SHP77 (cell line): ENCODE results near the gene CHN2.

Experiments used
- DNase-seq, 2 experiments: peaks; one replicate each; lab custom pipeline; 2025; lab: John Stamatoyannopoulos, UW

CHN2 gene

DNA sequence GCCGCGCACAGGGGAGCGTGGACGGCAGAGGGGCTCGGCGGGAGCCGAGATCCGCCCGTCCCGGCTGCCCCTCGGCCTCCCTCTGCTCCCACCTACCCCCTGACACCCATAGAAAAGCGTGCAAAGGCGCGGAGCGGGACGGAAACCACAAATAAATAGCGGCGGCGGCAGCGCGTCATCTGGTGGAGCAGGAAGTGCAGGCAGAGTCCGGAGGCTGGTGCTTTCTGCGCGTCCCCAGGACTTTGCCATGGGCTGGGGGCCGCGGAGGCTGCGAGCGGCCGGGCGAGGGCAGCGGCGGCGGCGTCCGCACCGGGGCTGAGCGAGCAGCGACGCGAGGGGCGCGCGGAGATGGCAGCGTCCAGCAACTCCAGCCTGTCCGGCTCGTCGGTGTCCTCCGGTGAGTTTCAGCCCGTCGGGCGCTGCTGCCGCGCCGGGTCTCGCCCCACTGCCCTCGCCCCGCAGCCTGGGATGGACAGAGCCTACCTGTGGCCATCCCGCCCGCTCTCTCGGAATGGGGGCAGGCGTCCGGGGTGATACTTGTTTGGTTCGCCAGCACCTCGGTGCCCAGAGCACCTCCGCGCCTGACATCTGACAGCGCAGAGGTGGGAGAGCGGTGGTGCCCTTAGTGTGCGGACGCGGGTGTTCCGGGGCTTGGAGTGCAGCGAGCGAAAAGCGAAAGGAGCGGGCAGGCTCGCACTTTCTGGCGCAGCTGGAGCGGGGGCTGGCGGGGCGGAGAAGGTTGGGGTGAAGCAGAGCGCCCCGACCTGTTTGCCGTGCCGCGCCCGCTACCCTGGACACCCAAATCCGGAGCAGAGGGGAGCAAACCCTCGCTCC, at the start of gene CHN2:
Gene CHN2, plus strand, starts transcription at position 182 of the 834 bp plus-strand sequence.
- DNase-seq: peak; percentile 73 to 84

DNA sequence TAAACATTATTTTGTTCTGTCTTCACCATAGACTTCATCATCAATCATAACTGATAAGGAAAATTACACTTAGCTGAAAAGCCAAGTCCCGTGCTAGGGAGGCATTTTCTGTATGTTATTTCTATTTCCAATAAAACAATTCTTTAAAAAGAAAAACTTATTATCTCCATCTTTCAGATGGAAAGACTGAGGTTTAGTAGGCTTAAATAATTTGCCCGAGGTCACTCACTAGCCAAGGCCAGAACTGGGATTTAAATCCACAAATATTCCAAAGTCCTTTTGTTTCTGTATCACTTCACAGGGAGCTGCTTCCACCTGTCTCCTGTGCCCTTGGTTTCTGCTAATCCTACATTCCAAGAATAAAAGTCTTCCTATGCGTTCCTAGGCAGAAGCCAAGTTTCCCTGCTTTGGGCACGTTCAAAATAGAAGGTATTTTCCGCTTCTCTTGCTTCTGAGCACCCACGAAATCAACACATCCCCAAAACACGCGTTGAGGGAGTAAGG, 49.0 kb upstream of the CHN2 start:
- no peak for DNase-seq

DNA sequence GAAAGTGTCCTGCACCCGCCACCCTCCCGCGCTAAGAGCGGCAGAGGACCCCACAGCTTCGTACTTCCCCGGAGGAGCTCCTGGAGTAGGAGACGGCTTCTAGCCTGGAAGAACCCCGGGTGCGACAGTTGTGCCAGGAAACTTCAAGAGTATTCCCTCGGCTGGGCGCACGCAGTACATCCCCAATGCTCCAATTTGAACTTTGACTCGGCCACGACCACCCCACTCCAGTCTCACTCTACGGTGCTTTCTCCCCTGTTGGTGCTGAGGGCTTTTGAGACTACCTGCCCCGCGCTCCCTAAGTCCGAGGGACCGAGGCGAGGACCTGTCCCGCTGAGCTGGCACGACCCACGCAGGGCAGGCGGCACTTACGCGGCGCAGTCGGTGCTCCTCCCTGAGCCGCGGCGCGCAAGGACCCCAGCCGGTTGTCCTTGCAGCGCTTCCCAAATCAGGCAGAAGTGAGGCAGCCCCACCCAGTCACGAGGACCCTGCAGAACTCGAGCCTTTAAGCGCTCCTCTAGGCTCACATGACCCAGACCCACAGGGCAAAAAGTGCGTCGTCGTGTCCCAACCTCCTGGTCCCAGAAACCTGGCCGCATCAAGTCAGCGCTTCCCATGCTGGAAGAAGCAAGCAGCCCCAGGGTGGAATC, 48.4 kb upstream of the CHN2 start, which contains the start of gene CPVL:
Gene CPVL, minus strand, starts transcription at position 481 of the 650 bp plus-strand sequence. CDS start 25,476 bp downstream, outside the sequence.
- DNase-seq: peak; percentile 49 to 64

DNA sequence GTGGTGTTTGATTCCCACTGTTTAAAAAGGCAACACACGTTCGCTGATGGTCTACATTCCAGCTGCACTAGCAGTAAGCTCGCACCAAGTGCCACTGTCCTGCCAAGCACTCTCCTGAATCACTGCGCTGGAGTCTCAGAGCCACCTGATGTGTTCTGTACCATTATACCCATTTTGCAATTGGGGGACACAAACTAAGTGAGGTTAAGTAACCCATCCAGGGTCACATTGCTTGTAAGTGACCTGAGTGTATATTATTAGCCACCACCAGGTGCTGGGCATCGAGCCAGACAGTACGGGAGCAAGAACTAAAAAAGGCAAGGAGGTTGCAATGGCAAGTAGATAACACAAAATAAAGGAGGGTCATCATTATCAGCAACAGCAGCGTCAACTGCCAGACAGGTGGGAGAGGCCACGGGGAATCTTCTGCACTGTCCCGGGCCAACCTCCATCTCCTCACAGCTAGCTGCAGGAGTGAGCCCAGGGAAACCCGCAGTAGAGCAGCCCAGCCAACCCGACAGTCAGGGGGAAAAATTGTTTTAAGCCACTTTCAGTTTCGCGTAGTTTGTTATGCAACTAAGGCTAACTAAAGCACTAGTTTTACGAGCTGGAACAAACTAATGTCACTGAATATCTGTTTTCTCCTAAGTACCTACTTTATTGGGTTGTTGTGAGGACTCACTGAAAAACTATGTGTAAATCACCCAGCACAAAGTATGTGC, 47.5 kb upstream of the CHN2 start:
- DNase-seq: peak; percentile 21 to 48

DNA sequence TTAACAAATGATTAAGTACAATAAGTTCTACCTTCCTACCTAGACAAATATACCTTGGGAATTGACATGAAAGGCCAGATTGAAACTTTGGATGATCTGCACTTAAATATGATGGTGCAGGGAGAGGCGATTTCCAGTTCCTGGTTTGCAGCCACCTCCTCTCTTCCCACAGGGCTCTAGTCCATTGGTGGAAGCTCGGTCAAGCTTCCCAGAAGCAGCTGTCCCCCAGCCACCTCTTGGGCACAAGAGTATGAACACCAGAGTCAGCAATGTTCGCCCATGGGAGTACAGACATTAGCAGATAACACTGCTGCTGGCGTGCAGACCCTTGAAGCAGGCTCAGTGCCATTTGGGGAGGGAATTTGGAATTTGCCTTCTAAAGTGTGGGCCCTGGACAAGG, 46.8 kb upstream of the CHN2 start:
- DNase-seq: no peak

DNA sequence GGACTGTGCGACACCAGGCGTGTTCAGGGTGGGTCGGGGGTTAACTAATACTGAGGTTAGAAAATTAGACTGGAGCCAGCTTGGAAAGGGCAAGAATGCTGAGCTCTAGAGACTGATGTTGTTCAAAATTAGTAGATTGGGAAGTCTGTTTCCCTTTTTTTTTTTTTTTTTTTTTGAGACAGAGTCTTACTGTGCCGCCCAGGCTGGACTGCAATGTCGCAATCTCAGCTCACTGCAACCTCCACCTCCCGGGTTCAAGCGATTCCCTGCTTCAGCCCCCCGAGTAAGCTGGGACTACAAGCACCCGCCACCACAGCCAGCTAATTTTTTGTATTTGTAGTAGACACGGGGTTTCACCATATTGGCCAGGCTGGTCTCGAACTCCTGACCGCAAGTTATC, 45.5 kb upstream of the CHN2 start:
- DNase-seq: no peak

DNA sequence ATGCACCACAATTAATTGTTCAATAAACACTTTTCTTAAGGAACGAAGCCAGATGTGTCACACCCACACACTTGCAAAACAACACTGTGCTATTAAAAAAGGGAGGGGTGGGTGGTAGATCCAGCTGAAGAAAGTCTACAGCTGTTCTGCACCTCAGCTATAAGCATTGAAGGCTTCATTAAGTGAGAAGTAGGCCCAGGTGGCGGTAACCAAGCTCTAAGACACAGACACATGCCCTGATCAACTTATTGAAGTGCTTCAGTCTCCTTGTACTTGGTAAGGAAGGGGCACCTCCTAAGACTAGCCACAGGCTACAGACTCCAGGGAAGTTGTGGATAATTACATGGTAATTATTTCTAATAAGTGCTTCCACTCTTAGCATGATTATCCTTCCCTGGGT, 43.7 kb upstream of the CHN2 start:
- no peak for DNase-seq

DNA sequence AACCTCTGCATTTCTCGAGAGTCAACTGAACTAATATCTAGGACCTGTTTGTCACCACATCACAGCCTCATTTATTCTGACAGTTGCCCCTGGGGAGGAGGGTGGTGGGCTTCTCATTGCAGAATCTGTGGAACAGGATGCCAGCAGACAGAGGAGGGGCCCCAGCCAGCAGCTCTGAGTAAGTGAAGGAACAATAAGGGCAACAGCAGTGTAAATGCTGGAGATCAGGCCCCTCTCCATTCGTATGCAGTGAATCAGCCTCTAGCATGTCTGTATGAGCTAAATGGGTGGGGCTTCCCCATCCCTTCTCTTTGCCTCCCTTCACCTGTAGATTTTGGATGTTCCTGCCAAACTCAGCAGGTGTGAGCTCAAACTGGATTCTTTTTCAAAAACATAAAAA, 40.5 kb upstream of the CHN2 start:
- no peak for DNase-seq

DNA sequence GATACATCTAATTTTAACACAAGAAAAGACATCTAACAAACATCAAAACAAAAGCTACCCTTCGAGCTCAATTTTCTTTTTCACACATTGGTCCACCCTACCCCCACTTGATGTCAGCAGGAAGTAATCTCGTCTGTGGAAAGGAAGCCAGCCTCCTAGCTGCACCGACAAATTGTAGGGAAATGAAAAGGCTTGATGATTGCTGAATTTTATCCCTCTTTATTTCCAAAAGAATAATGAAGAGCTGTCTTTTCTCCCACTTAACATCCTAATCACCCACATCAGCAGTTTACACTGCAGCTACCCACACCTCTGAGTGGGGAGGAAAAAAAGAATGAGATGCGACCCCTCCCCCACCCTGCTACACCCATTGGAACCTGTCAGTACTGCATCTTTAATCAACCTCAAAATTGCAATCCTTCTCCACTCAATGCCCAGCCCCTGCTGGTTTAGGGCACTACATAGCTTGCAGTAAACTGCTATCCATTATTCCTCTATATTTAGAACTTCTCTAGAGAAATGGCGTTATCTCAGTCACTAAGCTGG, 37.6 kb upstream of the CHN2 start:
- DNase-seq: no peak

DNA sequence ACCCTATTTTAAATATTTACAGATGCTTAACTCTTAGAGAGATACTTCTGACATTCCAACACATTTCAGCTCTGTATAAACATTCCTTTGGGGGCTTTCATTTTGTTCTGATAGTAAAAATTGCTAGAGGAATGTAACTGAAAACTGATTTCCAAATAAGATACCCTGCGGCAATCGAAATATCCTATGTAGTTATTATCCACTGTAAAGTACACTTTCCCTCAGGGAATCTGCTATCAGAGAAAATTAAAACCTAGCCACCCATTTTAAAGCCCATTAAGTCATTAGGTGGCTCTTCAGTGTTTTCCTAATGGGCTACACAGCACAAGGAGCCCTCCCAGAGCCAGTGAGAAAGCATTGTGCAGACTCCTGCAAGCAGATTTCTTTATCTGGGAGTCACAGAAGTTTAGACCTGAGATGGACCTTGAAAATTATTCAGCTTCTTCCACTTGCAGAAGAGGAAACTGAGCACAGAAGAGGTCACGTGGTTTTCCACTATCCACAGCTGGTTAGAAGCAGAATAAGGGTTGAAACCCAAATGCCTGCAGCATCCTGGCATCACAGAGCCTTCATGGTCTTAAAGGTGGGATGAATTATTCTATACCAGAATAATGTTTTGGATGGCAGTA, 35.7 kb upstream of the CHN2 start:
- no peak for DNase-seq

DNA sequence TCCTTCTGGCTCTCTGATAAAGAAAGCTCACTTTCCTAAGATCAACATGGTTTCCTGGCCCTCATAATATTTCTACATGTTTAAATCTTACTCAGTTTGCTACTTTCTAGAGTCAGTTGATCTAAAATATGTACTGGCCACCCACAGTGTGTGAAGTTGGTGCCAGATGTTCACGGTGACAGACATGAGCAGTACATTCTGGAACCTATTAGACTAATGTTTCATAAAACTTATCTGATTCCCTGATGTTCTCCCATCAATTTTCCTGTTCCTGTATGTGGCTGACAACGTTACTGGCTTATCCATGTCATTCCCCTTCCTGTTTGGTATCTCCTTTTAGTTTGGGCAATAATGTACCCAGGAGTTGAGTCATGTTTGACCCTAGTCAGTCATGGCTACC, 34.5 kb upstream of the CHN2 start:
- no peak for DNase-seq

DNA sequence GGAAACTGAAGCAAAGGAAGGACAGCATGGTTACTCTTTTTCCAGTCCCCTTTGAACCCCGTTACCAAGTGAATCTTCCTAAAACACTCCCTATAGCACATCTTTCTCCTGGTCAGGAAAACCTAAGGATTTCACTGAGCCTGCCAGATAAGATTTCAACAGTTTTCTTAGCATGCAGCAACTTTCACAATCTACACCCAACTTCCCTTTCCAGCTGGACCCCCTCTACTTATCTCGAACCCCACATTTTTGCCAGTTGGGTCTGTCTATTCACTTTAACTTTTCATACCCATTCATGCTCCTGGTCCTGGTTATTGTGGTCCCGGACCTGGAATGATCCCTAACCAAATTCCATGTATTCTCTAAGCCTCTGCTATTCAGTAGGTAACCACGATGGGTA, 33.3 kb upstream of the CHN2 start:
- DNase-seq: no peak

DNA sequence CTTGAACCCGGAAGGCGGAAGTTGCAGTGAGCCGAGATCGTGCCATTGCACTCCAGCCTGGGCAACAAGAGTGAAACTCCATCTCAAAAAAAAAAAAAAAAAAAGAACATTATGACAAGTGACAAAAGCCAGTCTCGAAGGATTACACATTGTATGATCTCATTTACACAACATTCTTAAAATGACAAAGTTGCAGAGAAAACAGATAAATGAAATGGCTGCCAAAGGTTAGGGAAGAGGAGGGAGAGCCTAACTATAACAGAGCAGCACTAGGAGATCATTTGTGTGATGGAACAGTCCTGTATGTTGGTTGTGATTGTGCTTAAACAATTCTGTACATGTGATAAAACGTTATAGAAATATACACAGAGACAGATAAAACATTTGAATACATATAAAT, 32.0 kb upstream of the CHN2 start:
- DNase-seq: no peak

DNA sequence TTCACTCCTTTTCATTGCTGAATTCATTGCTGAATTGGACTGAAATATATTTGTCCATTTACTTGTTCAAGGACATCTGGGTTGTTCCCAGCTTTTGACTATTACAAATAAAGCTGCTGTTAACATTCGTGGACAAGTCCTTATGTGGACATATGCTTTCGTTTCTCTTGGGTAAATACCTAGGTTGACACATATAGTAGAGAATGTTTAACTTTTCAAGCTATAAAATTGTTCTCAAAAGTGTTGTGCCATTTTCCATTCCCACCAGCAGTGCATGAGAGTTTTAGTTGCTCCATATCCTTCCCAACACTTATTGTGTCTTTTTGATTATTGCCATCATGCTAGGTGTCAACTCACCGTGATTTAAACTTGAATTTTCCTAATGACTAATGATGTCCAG, 30.7 kb upstream of the CHN2 start:
- no peak for DNase-seq

DNA sequence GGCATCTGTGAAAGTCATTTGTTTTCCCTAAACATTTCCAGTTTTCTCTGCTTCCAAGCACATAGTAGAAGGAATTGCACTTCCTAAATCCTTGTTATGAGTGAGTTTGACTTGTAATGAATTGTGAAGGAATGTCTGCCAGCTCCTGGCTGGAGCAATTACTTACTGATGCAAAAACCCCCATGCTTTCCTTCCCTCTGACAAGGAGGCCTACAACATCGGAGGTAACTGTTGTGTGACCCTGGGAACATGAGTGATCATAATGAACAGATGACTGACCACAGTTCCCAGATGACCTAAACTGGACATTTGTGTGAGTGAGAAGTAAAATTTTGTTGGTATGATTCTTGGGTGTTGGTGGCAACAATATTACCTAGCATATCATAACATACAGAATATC, 26.9 kb upstream of the CHN2 start:
- no peak for DNase-seq

DNA sequence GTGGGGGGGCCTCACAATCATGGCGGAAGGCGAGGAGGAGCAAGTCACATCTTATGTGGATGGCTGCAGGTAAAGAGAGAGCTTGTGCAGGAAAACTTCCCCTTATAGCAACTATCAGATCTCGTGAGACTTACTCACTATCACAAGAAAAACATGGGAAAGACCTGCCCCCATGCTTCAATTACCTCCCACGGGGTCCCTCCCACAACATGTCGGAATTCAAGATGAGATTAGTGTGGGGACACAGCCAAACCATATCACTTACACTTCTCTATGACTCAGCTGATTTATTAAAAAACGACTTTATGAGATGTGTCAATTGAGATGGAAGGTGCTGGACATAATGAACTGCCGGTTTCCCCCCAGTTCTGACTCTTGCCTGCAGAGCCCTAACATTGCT, 23.8 kb upstream of the CHN2 start:
- DNase-seq: no peak

DNA sequence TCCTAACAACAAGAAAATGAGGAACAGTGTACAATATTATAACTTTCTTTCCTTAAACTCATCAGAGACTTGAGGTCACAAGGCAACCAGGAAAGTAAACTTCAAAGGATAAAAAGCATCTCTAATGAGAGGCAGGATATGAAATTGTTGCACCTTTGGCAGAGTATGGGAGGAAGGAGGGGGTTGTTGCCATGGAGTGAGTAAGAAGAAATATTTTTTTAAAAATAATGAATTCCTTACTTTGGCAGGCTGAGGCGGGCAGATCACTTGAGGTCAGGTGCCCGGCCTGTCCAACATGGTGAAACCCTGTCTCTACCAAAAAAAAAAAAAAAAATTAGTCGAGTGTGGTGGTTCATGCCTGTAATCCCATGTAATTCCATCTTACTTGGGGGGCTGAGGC, 21.1 kb upstream of the CHN2 start:
- no peak for DNase-seq

DNA sequence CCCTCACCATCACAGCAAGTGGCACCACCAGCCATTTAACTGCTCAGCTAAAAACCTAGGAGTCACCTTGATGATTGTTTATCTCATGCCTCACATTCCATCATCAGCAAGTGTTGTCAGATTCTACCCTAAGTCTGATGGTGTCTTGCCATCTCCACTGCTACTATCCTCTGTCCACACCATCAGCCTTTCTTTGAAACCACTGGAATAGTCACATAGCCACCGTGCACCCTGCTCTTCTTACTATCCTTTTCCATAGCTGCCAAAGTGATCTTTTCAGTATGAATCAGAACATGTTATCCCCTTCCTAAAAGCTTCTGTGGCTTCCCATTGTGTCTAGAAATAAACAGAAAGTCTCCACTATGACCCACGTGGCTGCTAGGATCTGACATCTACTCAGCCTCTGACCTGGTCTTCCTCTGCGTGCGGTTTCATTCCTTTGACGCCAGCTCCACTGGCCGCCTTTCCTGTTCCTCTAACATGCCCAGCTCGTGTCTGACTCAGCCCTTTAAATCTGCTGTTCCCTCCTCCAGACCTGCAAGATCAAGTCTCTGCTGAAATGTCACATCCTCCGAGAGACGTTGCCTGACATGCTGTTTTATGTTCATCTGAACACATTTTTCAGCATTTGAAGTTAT, 16.5 kb upstream of the CHN2 start:
- DNase-seq: no peak

DNA sequence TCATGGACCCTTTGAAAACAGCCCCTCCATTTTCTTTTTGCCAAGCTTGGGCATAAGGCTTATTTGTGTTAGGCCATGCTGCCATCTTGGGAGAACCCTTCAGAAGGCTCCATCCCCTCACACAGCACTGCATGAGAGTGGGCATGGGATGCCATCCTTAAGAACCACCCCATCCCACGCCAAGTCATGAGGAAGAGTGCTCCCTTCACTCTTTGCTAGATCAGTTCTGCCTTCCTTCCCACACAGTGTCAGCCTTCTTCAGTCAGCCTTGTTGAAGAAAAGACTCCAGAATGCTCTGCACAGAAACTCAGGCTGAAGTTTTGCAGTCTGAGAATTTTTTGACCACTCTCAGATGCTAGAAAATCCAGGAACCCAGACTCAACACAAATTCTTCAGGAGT, 15.5 kb upstream of the CHN2 start:
- no peak for DNase-seq

DNA sequence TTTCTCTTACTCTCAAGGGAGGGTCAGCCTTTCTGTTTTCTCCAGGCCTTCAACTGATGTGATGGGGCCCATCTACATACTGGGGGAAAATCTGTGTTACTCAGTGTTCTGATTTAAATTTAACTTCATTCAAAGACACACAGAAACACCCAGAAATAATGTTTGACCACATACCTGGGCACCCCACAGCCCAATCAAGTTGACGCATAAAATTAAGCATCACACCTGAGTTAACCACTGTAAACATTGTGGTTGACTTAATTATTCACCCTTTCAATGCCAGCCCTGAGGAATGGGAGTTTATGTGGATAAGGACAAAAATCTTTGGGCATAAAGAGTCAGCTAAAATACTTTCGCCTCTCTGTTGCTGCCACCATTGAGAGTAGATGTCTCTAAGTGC, 10.0 kb upstream of the CHN2 start:
- DNase-seq: no peak

DNA sequence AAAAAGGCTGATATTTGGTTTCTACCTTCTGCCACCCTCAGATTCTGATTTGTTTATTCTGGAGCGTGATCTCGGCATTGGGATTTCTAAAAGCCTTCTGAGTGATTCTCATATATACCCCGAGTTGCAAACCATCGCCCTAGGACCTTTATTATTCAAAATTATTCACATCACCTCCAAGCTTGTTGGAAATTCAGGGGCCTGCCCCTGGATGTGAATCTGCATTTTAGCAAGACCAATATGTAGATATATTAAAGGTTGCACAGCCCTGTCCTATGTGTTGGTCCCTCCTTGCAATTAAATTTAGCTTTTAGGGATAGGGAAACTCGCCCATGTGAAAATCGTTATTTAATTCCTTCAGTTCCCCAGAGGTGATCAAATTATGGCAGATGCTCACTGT, 9.0 kb upstream of the CHN2 start:
- DNase-seq: no peak
